ENCODE data around the gene SRGAP2B.
"Not testable (repeated sequence)": the region's sequence is repeated elsewhere in the genome, so short reads cannot be mapped to it uniquely, and the experiment has no call there.

Gene SRGAP2B

GRCh38 chr1:144940054-144940453 lies 155.1 kb downstream of the SRGAP2B start:
- not testable (repeated sequence) for DNase-seq

DNA sequence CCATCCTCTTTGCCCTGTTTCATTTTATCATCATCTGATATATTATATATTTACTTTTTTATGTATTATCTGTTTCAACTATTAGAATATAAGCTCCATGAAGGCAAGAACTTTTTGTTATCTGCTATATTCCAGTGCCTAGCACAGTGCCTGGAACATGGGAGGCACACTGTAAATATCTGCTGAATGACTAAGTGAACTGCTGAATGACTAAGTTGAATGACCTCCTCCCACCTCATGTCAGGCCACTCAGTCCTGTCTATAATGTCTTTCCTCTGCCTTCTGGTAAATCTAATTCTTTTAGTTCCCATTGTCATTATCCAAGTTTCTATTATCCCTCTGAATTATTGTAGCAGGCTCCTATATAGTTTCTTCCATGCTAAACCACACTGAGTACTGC lies 156.5 kb downstream of the SRGAP2B start:
- DNase-seq, result not testable (repeated sequence)

- not testable (repeated sequence) for DNase-seq
Observed at GRCh38 chr1:144936186-144936732, 158.9 kb downstream of the SRGAP2B start.

GRCh38 chr1:144935310-144935709 lies 159.8 kb downstream of the SRGAP2B start:
- DNase-seq, result not testable (repeated sequence)

- not testable (repeated sequence) for DNase-seq
Observed at GRCh38 chr1:144933014-144933413, 162.1 kb downstream of the SRGAP2B start.

- DNase-seq, result not testable (repeated sequence)
Observed at GRCh38 chr1:144932153-144932552, 163.0 kb downstream of the SRGAP2B start.

DNA sequence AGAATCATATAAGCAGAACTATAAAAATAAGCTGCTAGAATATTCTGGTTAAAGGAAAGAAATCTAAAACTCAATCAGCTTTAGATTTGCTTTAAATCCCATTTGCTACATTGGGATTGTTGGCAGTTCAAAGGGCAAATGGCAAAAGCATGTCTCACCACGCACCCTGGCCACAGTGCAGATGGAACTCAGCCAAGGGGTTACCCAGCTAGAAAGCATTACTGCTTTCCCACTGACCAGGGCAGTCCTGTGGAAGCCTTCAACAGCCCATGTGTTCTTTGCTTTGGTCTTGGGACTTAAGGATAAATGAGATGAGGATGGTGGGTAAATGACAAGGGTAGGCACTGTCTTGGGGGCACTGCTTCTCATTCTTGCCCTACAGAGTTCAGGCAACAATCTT lies 163.6 kb downstream of the SRGAP2B start:
- DNase-seq, result not testable (repeated sequence)

DNA sequence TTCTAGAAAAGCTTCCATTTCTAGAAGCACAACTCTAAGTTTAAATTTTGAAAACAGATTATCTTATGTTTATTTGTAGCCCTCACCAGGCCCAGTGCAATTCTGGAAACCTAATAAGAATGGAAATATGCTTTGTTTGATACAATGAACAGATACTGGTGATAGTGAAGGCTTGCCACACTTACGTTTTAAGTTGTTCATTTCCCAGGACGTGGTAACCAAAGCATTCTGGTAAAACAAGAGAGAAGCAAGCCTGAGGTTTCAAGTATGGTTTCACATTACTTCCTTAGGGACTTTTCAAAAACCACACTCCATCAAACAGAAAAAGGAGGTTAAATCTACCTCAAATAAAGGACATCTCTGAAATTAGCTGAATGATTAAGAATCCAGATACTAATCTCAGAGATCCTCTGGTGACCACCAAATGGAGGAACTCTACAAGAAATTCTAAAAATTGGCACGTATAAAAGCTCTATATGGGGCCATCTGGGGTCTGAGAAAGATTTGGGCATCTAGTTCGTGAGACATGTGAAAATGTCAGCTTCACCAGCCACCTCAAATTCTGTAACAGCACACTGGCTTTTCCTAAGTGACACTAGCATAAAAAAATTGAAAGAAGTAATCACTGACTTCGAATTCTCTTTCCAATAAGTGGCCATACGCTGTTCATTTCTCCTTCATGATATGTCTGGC lies 164.9 kb downstream of the SRGAP2B start:
- not testable (repeated sequence) for DNase-seq

GRCh38 chr1:144927292-144927691 lies 167.8 kb downstream of the SRGAP2B start:
- DNase-seq, result not testable (repeated sequence)

DNA sequence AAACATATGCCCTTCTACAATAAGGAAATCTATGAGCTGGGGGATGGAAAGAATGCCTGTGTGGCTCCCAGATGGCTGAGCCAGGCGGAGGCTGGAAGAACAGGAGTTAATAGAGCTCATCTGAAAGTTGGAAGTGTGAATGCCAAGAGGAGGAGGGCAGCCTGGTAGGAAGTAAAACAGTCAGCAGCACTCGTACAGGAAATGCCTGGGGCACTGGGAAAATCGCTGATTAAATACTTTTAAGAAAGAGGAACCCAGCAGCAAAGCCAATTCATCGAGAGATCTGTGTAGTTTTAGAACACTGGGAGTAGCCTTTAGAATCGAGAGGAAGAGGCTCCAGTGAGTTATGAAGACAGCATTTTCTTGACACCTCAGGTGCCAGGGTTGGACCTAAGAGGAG lies 171.5 kb downstream of the SRGAP2B start:
- not testable (repeated sequence) for DNase-seq

DNA sequence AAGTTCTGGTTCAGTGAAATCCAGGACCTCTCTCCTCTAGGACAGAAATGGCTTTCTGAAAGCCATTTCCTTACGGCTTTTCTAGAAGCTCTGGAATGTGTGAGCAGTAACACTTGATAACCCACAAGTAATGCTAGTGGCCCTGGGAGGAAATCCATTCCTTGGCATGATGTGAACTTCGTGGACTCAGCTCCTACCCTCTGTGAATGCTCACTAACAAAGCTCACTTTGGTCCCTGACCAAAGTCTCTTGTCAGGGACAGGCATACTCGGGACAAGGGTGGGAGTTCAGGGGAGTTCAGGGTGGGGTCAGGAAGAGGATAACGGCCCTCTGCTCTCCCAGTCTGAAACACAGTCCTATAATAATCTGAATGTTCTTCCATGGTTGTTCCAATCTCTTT lies 172.3 kb downstream of the SRGAP2B start:
- not testable (repeated sequence) for DNase-seq

DNA sequence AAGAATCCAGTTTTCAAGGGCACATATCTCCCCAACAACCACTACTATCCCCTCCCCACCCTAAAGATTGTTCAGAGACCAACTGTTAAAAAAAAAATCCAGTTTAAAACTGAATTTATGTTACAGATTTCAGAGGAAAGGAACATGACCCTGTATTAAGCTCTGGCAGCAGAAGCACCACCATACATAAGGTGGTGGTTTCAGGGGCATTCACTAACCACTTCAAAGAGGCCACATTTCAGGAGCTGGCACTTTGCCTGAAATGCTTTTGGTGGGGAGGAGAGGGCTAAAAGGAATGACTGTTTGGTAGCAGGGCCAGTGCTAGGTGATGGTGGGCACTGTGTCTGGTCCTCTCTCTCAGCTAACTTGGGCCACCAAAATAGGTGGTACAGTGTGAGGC lies 176.0 kb downstream of the SRGAP2B start:
- DNase-seq, result not testable (repeated sequence)

DNA sequence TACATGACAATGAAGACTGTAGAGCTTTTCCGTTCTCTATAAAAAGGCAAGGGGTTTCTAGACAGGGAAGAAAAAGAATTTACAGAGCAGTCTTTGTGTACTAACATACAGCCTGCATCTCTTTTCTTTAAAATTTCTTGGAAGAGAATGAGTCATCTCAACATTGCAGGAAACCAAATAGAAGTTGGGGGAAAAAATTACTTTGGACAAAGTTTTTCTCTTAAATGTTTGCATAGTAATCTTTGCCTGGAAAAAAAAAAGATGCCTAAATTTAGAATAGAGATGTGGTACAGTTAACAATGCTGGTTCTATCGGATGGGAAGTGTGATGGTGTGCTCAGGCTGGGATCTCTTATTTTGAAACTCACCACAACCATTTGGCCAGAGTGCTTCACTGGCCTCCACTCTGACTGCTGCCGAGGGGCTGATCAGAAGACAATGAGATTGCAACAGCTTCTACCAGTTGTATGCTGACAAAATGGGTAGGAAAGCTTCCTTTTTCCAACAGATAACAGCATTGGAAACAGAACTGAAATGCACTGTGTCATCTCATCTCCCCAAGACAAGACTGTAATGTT lies 177.0 kb downstream of the SRGAP2B start:
- not testable (repeated sequence) for DNase-seq

- DNase-seq, result not testable (repeated sequence)
Observed at GRCh38 chr1:144917154-144918026, 177.7 kb downstream of the SRGAP2B start.

DNA sequence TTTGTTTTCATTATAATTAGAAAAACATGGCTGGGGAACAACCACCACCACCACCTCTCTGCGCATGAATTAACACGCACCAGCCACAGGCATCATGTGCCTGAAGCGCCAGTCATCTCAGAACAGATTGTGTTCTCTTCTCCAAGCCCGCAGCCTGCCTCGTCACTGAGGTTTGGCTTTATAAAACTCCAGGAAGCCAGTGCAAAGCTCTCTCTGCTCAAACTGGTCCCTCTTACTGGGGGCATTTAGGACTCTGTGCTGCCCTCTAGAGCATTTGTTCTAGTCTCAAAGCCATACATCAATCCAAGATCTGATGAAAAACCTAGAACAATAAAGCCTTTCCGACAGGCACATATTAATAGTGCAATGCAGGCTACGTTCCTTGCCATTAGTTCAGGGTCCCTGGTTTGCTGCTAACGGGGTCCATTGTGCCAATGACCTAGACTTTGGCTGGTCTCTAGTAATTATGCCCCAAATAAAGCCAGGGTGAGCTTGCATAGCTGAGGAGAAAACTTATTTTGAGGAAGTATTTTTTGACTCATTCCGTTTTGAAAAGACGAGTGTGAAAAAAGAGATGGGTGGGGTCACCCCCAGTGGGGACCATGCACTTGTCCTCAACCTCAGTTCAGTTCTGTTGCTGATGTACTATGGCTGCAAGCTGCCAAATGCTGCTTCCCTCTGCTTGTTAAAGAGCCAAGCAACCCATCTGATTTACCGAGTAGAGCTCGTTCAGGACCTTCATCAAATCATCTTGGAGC lies 181.0 kb downstream of the SRGAP2B start:
- not testable (repeated sequence) for DNase-seq

DNA sequence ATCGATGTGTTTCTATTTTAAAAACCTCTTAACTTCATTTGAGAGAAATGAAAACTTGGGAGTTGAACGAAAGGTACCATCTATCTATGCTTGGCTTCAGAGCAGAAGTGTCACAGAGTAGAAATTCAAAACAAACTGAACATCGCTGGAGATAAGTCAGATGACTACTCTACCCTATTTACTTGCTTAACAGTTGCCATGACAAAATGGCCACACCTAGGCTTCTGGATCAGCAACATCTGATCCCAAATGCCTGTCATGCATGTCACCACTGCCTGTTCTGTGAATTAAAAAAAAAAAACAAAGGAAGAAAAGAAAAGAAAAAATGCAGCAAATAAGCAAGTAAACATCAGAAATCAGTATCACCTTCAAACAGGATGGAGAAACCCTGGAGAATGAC lies 181.7 kb downstream of the SRGAP2B start:
- DNase-seq, result not testable (repeated sequence)

DNA sequence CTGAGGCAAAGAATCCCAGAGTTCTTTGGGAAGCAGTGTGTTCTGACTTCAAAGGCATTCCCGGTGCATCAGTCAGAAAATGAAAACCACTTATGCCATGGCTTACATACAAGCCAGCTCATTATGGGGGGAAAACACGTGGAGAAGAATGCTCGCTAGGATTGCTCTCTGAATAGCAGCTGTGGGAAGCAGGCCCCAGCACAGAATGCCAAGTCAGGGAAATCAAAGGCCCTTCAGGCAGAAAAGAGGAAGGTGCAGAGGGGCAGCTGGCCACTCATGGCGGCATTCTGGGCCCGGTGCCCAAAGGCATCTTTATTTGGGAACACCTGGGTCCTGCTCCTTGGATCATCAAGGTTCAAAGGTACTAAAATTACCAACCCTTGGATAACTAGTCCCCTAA lies 184.4 kb downstream of the SRGAP2B start:
- not testable (repeated sequence) for DNase-seq

DNA sequence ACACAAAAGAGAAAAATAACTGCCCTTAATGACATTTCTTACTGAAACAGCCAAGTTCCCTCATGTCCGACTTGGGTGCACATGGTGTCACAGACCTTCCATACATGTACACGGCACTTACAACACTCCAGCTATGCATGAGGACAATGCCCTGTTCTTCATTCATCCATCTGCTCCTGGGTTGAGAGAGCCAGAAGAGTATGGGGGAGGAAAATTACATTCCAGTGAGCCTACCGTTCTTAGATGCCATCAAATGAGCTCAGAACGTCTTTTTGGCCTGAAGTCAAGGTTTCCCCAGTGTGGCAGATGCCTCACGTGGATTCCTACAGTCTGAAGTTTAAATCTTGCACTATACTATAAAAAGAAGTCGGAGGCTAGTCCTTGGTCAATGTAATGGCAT lies 194.3 kb downstream of the SRGAP2B start:
- DNase-seq, result not testable (repeated sequence)

DNA sequence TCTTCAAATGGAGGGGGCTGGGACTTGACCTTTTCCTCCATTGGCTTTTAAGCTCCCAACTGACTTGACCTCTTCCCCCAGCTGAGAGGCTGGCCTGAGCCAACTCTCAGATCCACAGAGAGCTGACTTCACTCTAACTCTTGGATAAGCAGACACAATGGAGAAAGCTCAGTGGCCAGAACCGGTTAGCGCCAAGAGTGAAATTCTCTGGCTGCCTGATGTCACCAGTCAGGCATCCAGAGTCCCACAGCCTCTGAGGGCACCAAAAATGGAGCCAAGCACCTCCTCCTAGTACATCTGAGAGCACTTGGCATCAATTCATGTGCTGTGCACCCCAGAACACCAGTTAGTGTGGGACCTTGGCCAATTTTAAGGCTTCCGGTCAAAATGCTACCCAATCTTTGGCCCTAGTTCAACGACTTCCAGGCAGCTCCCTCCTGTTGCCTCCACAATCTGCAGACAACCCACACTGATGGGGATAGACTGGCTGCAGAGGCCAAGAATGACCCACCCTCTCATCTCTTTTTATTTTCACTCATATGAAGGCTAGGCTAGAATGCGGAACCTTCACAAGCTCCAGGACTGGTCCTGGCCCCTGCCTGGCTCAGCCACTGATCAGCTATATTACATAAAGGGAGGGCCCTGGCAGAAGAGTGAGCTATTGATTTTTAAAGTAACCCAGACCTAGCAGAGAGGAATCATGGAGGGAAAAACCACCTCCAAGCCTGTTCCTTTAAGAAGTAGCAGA lies 200.5 kb downstream of the SRGAP2B start:
- DNase-seq, result not testable (repeated sequence)

DNA sequence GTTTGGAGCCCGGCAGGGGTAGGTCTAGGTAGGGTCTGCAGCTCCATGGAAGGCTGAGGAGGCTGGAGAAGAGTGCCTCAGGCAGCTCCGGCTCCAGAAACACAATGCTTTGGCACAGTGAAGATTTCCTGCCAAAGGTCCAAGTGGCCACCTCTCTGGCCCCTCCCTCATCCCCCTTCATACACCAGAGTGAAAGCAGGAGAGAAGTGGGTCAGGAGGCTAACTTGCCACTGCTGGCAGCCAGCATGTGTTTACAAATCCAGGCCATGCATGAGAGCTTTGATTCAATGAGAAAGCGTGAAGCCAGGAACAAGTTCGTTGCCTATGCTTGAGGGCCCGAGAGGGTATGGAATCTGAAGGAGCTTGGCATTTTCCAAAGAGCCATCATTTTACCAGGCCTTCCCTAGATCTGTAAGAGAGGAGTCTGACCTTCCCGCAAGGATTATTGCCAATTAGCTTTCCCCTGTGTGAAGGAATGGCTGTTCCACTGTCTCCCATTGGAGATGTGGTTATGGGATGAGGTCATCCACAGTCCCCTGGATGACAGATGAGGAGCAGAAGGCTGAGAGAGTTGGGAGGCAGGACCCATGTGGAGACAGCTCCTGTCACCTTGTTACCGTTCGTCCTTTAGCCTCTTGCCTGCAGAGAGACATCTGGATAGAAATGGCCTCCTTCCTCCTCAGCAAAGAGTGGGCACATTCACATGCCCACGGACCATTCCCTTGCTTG lies 201.3 kb downstream of the SRGAP2B start:
- DNase-seq, result not testable (repeated sequence)

DNA sequence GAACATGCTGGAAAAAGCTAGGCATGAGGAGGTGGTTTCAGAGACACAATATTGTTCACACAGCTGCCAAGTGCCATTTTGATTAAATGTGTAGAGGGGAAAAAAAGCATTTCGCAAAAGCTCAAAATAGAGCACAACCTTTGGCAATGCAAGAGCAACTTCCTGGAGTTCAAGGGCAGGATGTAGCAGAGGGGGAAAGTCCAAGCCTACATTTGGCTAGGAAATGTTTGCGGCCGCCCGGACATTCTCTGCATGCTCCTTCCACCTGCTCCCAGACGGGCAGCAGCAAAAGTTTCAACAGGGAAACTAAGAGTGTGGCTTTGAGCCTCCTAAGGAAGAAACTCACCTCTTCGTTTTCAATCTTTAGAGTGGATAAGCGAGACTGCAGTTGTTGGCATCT lies 202.1 kb downstream of the SRGAP2B start:
- DNase-seq, result not testable (repeated sequence)
